ENCODE results near the gene LRMDA. TPM values are rescaled to one million over a fixed set of nuclear protein-coding genes. Genes with fewer than 3 reads are reported as not detected.

LRMDA gene
- total and polyA plus RNA-seq, 4 donors = 12.1 to 40.8 (median 21.6) TPM

- WGBS, 2 donors = 61 to 85% methylated on average over 5 of the region's 5 CpGs
- no peak for TF ChIP-seq CTCF (IDR thresholded peaks at IDR 0.05; ENCODE audit: control extremely low read depth, extremely low read depth)
- Histone ChIP-seq H3K27ac (ENCODE audit: low read depth in 1 of 2, low read length in 1 of 2) (no peak overlapping the region), H3K4me1 (ENCODE audit: control insufficient read depth in 5 of 5, insufficient read depth in 5 of 5, low read length in 5 of 5) (peaks cover 5 to 48% (median 9%) of the 10 kb centered on the region in 5 donors), H3K27me3 (ENCODE audit: control insufficient read depth in 3 of 3, insufficient read depth in 3 of 3, low read length in 2 of 3) (no peaks in the 10 kb centered on the region), H3K4me3 (no peak overlapping the region), H3K36me3 (ENCODE audit: control insufficient read depth in 4 of 4, insufficient read depth in 4 of 4, low read length in 4 of 4) (no peaks in the 10 kb centered on the region), H3K9ac (ENCODE audit: insufficient read depth in 1 of 2, low read length in 2 of 2) (no peak overlapping the region), H3K9me3 (ENCODE audit: control insufficient read depth in 4 of 4, insufficient read depth in 3 of 4, low read length in 3 of 4) (no peaks in the 10 kb centered on the region)
- DNase-seq = peak; percentile 71 to 92 (median 89)
- no peak for ATAC-seq (ENCODE audit: insufficient read depth, low FRiP score)
Measured at GRCh38 chr10:75544993-75545706, 113.7 kb downstream of the LRMDA start.

- no peaks in the 10 kb centered on the region for H3K27me3 ChIP-seq (ENCODE audit: control insufficient read depth in 3 of 3, insufficient read depth in 3 of 3, low read length in 2 of 3)
- DNase-seq (peak in 1 of 3 donors; percentile 39), ATAC-seq (ENCODE audit: insufficient read depth, low FRiP score) (no peak)
- peaks cover 5 to 43% (median 9%) of the 10 kb centered on the region in 5 donors for H3K4me1 ChIP-seq (ENCODE audit: control insufficient read depth in 5 of 5, insufficient read depth in 5 of 5, low read length in 5 of 5)
- no peak overlapping the region for H3K27ac ChIP-seq (ENCODE audit: low read depth in 1 of 2, low read length in 1 of 2)
- H3K9me3 ChIP-seq (ENCODE audit: control insufficient read depth in 4 of 4, insufficient read depth in 3 of 4, low read length in 3 of 4) = no peaks in the 10 kb centered on the region
- no peak for TF ChIP-seq CTCF (IDR thresholded peaks at IDR 0.05; ENCODE audit: control extremely low read depth, extremely low read depth)
- no peaks in the 10 kb centered on the region for H3K36me3 ChIP-seq (ENCODE audit: control insufficient read depth in 4 of 4, insufficient read depth in 4 of 4, low read length in 4 of 4)
- H3K4me3 ChIP-seq = no peak overlapping the region
- H3K9ac ChIP-seq (ENCODE audit: insufficient read depth in 1 of 2, low read length in 2 of 2) = no peak overlapping the region
Measured at GRCh38 chr10:75546004-75546403, 114.6 kb downstream of the LRMDA start.

- no peak overlapping the region for H3K9ac ChIP-seq (ENCODE audit: insufficient read depth in 1 of 2, low read length in 2 of 2)
- 43 to 52% methylated on average over 7 of the region's 7 CpGs for WGBS, 2 donors
- TF ChIP-seq CTCF (IDR thresholded peaks at IDR 0.05; ENCODE audit: control extremely low read depth, extremely low read depth) = no peak
- no peaks in the 10 kb centered on the region for H3K27me3 ChIP-seq (ENCODE audit: control insufficient read depth in 3 of 3, insufficient read depth in 3 of 3, low read length in 2 of 3)
- no peak for DNase-seq
- H3K4me3 ChIP-seq = no peak overlapping the region
- H3K27ac ChIP-seq (ENCODE audit: low read depth in 1 of 2, low read length in 1 of 2) = peak overlapping the region in 1 of 2 donors; percentile 23
- ATAC-seq (ENCODE audit: insufficient read depth, low FRiP score) = no peak
- H3K4me1 ChIP-seq (ENCODE audit: control insufficient read depth in 5 of 5, insufficient read depth in 5 of 5, low read length in 5 of 5) = peaks cover 4 to 29% (median 9%) of the 10 kb centered on the region in 5 donors
- no peaks in the 10 kb centered on the region for H3K36me3 ChIP-seq (ENCODE audit: control insufficient read depth in 4 of 4, insufficient read depth in 4 of 4, low read length in 4 of 4)
- peaks cover 0 to 2% (median 0%) of the 10 kb centered on the region in 4 donors for H3K9me3 ChIP-seq (ENCODE audit: control insufficient read depth in 4 of 4, insufficient read depth in 3 of 4, low read length in 3 of 4)
Measured at GRCh38 chr10:75547391-75548298, 116.2 kb downstream of the LRMDA start.

Data from lung (tissue), 12 donors.